SH-SY5Y (cell line): ENCODE data around the gene FAM149A.

Source experiments
- GATA2 ChIP-seq: IDR thresholded peaks from 2 replicates; pipeline ENCODE4 v1.6.1; 2011; ENCODE audit warnings: mild to moderate bottlenecking, low read depth, low read length
- GATA3 ChIP-seq: IDR thresholded peaks from 2 replicates; pipeline ENCODE4 v1.6.1; 2011; ENCODE audit warnings: low read depth, mild to moderate bottlenecking, low read length, moderate library complexity

GRCh38 chr4:186061921-186062320 lies 42.6 kb upstream of the FAM149A start:
- TF ChIP-seq GATA2 (no peak), GATA3 (no peak)
